Osteoblast (primary cell): ENCODE measurements around the gene UBN1. TPM values are rescaled to one million over a fixed set of nuclear protein-coding genes. Genes with fewer than 3 reads are reported as not detected.

Source experiments
- DNase-seq: peaks from one replicate; pipeline ENCODE4 v3.0.0; 2011; ENCODE audit warnings: low spot score, mixed read lengths; ENCODE audit not compliant: insufficient read length; ENCODE audit errors: missing footprints
- H2AFZ ChIP-seq: 2 replicates; pipeline ENCODE4 v1.6.0; 2011; ENCODE audit warnings: mild to moderate bottlenecking, low read length
- H3K27ac ChIP-seq: 2 replicates; pipeline ENCODE4 v1.5.1; 2011; ENCODE audit warnings: mild to moderate bottlenecking, low read depth, low read length, moderate library complexity
- H3K27me3 ChIP-seq: 2 replicates; pipeline ENCODE4 v1.6.0; 2012; ENCODE audit warnings: mild to moderate bottlenecking, control low read depth, inconsistent platforms, low read length, moderate library complexity; ENCODE audit not compliant: insufficient read depth
- H3K36me3 ChIP-seq: 2 replicates; pipeline ENCODE4 v1.5.1; 2011; ENCODE audit warnings: mild to moderate bottlenecking, low read length, control low read depth, moderate library complexity; ENCODE audit not compliant: insufficient read depth
- H3K4me1 ChIP-seq: 2 replicates; pipeline ENCODE4 v1.5.1; 2011; ENCODE audit warnings: mild to moderate bottlenecking, low read length, control low read depth, moderate library complexity; ENCODE audit not compliant: insufficient read depth
- H3K4me2 ChIP-seq: 2 replicates; pipeline ENCODE4 v1.6.0; 2011; ENCODE audit warnings: mild to moderate bottlenecking, low read length; ENCODE audit not compliant: insufficient read depth
- H3K4me3 ChIP-seq: fragments of 200-600 bp; sonication (generic); 3 replicates; pipeline ENCODE4 v1.5.1; 2012; ENCODE audit warnings: mild to moderate bottlenecking, low read length, inconsistent platforms; ENCODE audit not compliant: insufficient read depth
- H3K79me2 ChIP-seq: 2 replicates; pipeline ENCODE4 v1.6.0; 2012; ENCODE audit warnings: mild to moderate bottlenecking, low read length, control low read depth, inconsistent platforms; ENCODE audit not compliant: insufficient read depth
- H3K9me3 ChIP-seq: 2 replicates; pipeline ENCODE4 v1.5.1; 2011; ENCODE audit warnings: low read depth, low read length, control low read depth
- H4K20me1 ChIP-seq: 2 replicates; pipeline ENCODE4 v1.6.0; 2012; ENCODE audit warnings: mild to moderate bottlenecking, low read length, control low read depth; ENCODE audit not compliant: insufficient read depth
- CTCF ChIP-seq: IDR thresholded peaks from 2 replicates; pipeline ENCODE4 v1.5.1; 2011; ENCODE audit warnings: mild to moderate bottlenecking, low read depth, low read length, moderate library complexity; ENCODE audit errors: extremely low read depth
- total RNA-seq: library from RNA; depleted of rRNA; stranded (reverse); fragments of >200 nt; gene quantifications from 2 replicates; pipeline ENCODE4 v1.2.3, GENCODE V29; 2012

Gene UBN1
- total RNA-seq, 1 donor: 38.4 TPM

- H3K27me3 ChIP-seq: no peaks in the 10 kb centered on the region
- no peak for DNase-seq
- H3K4me3 ChIP-seq: no peak overlapping the region
- H3K4me1 ChIP-seq: no peaks in the 10 kb centered on the region
- H3K9me3 ChIP-seq: no peaks in the 10 kb centered on the region
- TF ChIP-seq CTCF: no peak
- H3K4me2 ChIP-seq: no peak overlapping the region
- H3K79me2 ChIP-seq: peaks cover 95% of the 10 kb centered on the region
- no peak overlapping the region for H2AFZ ChIP-seq
- H4K20me1 ChIP-seq: peaks cover 56% of the 10 kb centered on the region
- peaks cover 30% of the 10 kb centered on the region for H3K36me3 ChIP-seq
- no peak overlapping the region for H3K27ac ChIP-seq
These were observed 17.4 kb downstream of the UBN1 start for GRCh38 chr16:4864728-4865127.

- Histone ChIP-seq H4K20me1 (peaks cover 62% of the 10 kb centered on the region), H3K4me2 (no peak overlapping the region), H2AFZ (no peak overlapping the region), H3K27me3 (no peaks in the 10 kb centered on the region), H3K9me3 (no peaks in the 10 kb centered on the region), H3K4me3 (no peak overlapping the region), H3K36me3 (peaks cover 30% of the 10 kb centered on the region), H3K4me1 (no peaks in the 10 kb centered on the region), H3K27ac (no peak overlapping the region), H3K79me2 (peaks cover 97% of the 10 kb centered on the region)
- no peak for DNase-seq
- TF ChIP-seq CTCF: no peak
These were observed 18.1 kb downstream of the UBN1 start for GRCh38 chr16:4865231-4865860.

- Histone ChIP-seq H3K9me3 (no peaks in the 10 kb centered on the region), H2AFZ (no peak overlapping the region), H4K20me1 (peaks cover 64% of the 10 kb centered on the region), H3K36me3 (peaks cover 30% of the 10 kb centered on the region), H3K4me3 (no peak overlapping the region), H3K4me2 (no peak overlapping the region), H3K4me1 (no peaks in the 10 kb centered on the region), H3K27ac (no peak overlapping the region), H3K27me3 (no peaks in the 10 kb centered on the region), H3K79me2 (peaks cover 88% of the 10 kb centered on the region)
- no peak for DNase-seq
- no peak for TF ChIP-seq CTCF
These were observed 19.3 kb downstream of the UBN1 start for GRCh38 chr16:4866586-4866985.

- no peak for TF ChIP-seq CTCF
- Histone ChIP-seq H3K9me3 (no peaks in the 10 kb centered on the region), H3K4me3 (no peak overlapping the region), H4K20me1 (peaks cover 56% of the 10 kb centered on the region), H3K4me2 (no peak overlapping the region), H3K79me2 (peaks cover 73% of the 10 kb centered on the region), H2AFZ (no peak overlapping the region), H3K4me1 (no peaks in the 10 kb centered on the region), H3K36me3 (peaks cover 37% of the 10 kb centered on the region), H3K27me3 (no peaks in the 10 kb centered on the region), H3K27ac (no peak overlapping the region)
- no peak for DNase-seq
These were observed 20.7 kb downstream of the UBN1 start for GRCh38 chr16:4868026-4868425.
